ENCODE measurements around the gene MAGI2.
"Not testable (repeated sequence)": the region's sequence is repeated elsewhere in the genome, so short reads cannot be mapped to it uniquely, and the experiment has no call there.

MAGI2 gene

GRCh38 chr7:79093421-79093820, 360.0 kb downstream of the MAGI2 start:
- no peak for TF ChIP-seq CTCF (conservative IDR thresholded peaks at IDR 0.05)
- no peak overlapping the region for H3K27ac ChIP-seq

- no peak for TF ChIP-seq CTCF (conservative IDR thresholded peaks at IDR 0.05)
- no peak overlapping the region for H3K27ac ChIP-seq
These were observed 361.8 kb downstream of the MAGI2 start for GRCh38 chr7:79091661-79092060.

- no peak overlapping the region for H3K27ac ChIP-seq
- no peak for TF ChIP-seq CTCF (conservative IDR thresholded peaks at IDR 0.05)
These were observed 362.5 kb downstream of the MAGI2 start for GRCh38 chr7:79091011-79091410.

- H3K27ac ChIP-seq: no peak overlapping the region
These were observed 362.9 kb downstream of the MAGI2 start for GRCh38 chr7:79090543-79090942.

GRCh38 chr7:79084423-79084822, 369.0 kb downstream of the MAGI2 start:
- H3K27ac ChIP-seq: no peak overlapping the region
- TF ChIP-seq CTCF (conservative IDR thresholded peaks at IDR 0.05): no peak

More at GRCh38 chr7:79090543-79090942, 362.9 kb downstream of the MAGI2 start:
- no peak for TF ChIP-seq CTCF (conservative IDR thresholded peaks at IDR 0.05)

GRCh38 chr7:79079919-79080554, 373.4 kb downstream of the MAGI2 start:
- no peak overlapping the region for H3K27ac ChIP-seq
- TF ChIP-seq CTCF (conservative IDR thresholded peaks at IDR 0.05): no peak

GRCh38 chr7:79078273-79078672, 375.2 kb downstream of the MAGI2 start:
- H3K27ac ChIP-seq: no peak overlapping the region
- TF ChIP-seq CTCF (conservative IDR thresholded peaks at IDR 0.05): no peak

GRCh38 chr7:79071187-79071586, 382.3 kb downstream of the MAGI2 start:
- not testable (repeated sequence) for H3K27ac ChIP-seq
